Lung (tissue), 12 donors: Measurements from ENCODE around the gene LATS2. TPM values are rescaled to one million over a fixed set of nuclear protein-coding genes. Genes with fewer than 3 reads are reported as not detected.
A peak's percentile ranks its signal among the peaks of the same experiment; 100 is the strongest.

Experiments
- ATAC-seq: fragments of 200-7000 bp; cut with Tn5 transposase; one replicate; pipeline ENCODE4 v1.9.1; 2020; ENCODE audit warnings: moderate number of reproducible peaks; ENCODE audit not compliant: insufficient read depth, low FRiP score
- DNase-seq, 3 donors: peaks; one replicate each; pipeline ENCODE4 v3.0.0-alpha.2; 2013 to 2017
- H3K27ac ChIP-seq, 2 donors: one replicate each; pipeline ENCODE4 v1.5.1; 2013; ENCODE audit warnings: mild to moderate bottlenecking in 2 of 2, moderate library complexity in 2 of 2, control low read depth in 1 of 2, inconsistent platforms in 1 of 2, low read depth in 1 of 2, low read length in 1 of 2
- H3K27me3 ChIP-seq, 3 donors: one replicate each; pipeline ENCODE4 v1.5.1; 2013; ENCODE audit warnings: low read length in 2 of 3; ENCODE audit not compliant: control insufficient read depth in 3 of 3, insufficient read depth in 3 of 3
- H3K36me3 ChIP-seq, 4 donors: one replicate each; pipeline ENCODE4 v1.5.1; 2013; ENCODE audit warnings: low read length in 4 of 4, mild to moderate bottlenecking in 1 of 4, moderate library complexity in 1 of 4; ENCODE audit not compliant: control insufficient read depth in 4 of 4, insufficient read depth in 4 of 4
- H3K4me1 ChIP-seq, 5 donors: one replicate each; pipeline ENCODE4 v1.5.1; 2013; ENCODE audit warnings: low read length in 5 of 5, mild to moderate bottlenecking in 2 of 5, moderate library complexity in 1 of 5; ENCODE audit not compliant: control insufficient read depth in 5 of 5, insufficient read depth in 5 of 5
- H3K4me3 ChIP-seq: one replicate; pipeline ENCODE4 v1.5.1; 2013; ENCODE audit warnings: mild to moderate bottlenecking, control low read depth, moderate library complexity
- H3K9ac ChIP-seq, 2 donors: one replicate each; pipeline ENCODE4 v1.5.1; 2013; ENCODE audit warnings: low read length in 2 of 2, control low read depth in 1 of 2; ENCODE audit not compliant: insufficient read depth in 1 of 2
- H3K9me3 ChIP-seq, 4 donors: one replicate each; pipeline ENCODE4 v1.5.1; 2013; ENCODE audit warnings: low read length in 3 of 4, mild to moderate bottlenecking in 1 of 4, moderate library complexity in 1 of 4; ENCODE audit not compliant: control insufficient read depth in 4 of 4, insufficient read depth in 3 of 4
- WGBS, 2 donors: extraction: QIAGEN DNeasy Blood & Tissue Kit; methylation state at CpG; one replicate each; pipeline ENCODE4 v1.1.7; 2013; 5-methylcytosine and 5-hydroxymethylcytosine counted together
- polyA plus RNA-seq, 2 donors: library from polyadenylated mRNA; stranded (reverse); fragments of 200-250 nt; gene quantifications; one replicate each; pipeline ENCODE4 v1.2.1, GENCODE V29; 2013
- total RNA-seq, 2 donors: library from RNA; depleted of rRNA in 1 of 2; stranded (reverse); fragments of >200 nt in 1 of 2; gene quantifications; one replicate each; pipeline ENCODE4 v1.2.1, GENCODE V29; 2014 to 2021
- TF ChIP-seq, protein P1 (sequence below): IDR thresholded peaks from 2 replicates; pipeline ENCODE4 v1.5.1; 2012; ENCODE audit warnings: mild to moderate bottlenecking; ENCODE audit errors: control extremely low read depth, extremely low read depth
- donor health status: control.
- donor health status: control.
- donor health status: Bipolar disorder and iron deficiency.
- donor health status: healthy.
- donor health status: DM: yes; HTN: yes; CAD: no.

The LATS2 gene
- total and polyA plus RNA-seq, 4 donors: 7.7 to 37.5 (median 21.3) TPM

DNA sequence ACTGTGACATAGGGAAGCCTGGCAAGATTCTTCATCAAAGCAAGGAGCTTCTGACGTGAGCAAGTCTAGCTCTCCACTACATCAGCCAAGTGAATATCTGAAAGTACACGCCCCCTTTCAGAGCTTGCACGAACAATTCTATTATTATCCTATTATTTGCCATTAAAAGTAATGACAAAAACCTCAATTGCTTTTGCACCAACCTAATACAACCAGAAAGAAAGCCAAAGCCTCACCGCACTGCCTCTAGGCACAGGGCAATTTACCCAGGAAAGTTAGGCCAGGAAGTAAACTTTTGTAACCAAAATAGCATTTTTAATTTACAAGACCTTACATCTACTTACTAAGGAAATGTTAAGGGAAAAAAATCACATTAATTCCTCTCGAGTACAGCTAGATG is 41.2 kb downstream of the LATS2 start:
- no peak overlapping the region for H3K4me3 ChIP-seq

DNA sequence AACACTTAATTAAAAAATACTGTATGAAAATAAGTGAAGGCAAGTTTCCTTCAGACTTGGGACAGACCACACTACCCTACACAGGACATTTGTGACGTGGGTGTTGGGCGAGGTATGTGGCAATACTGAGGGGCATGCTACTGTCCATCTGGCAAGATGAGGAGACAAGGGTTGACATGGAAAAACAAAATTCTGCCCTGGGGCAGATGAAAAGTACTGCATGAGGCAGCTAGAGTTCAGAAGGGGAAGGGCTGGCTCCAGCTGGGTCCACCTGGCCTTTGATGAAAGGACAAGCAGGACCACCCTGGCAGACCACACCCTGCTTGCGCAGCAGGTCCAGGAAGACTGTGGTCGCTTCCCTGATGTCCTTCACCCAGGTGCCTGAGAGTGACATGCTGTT is 43.2 kb downstream of the LATS2 start:
- DNase-seq (no peak), ATAC-seq (no peak)
- peak overlapping the region in 1 of 2 donors; percentile 73 for H3K27ac ChIP-seq
- no peaks in the 10 kb centered on the region for H3K27me3 ChIP-seq
- TF ChIP-seq, protein P1, sequence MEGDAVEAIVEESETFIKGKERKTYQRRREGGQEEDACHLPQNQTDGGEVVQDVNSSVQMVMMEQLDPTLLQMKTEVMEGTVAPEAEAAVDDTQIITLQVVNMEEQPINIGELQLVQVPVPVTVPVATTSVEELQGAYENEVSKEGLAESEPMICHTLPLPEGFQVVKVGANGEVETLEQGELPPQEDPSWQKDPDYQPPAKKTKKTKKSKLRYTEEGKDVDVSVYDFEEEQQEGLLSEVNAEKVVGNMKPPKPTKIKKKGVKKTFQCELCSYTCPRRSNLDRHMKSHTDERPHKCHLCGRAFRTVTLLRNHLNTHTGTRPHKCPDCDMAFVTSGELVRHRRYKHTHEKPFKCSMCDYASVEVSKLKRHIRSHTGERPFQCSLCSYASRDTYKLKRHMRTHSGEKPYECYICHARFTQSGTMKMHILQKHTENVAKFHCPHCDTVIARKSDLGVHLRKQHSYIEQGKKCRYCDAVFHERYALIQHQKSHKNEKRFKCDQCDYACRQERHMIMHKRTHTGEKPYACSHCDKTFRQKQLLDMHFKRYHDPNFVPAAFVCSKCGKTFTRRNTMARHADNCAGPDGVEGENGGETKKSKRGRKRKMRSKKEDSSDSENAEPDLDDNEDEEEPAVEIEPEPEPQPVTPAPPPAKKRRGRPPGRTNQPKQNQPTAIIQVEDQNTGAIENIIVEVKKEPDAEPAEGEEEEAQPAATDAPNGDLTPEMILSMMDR: no peak
- WGBS, 2 donors: 56 to 80% methylated on average over 4 of the region's 4 CpGs
- no peaks in the 10 kb centered on the region for H3K9me3 ChIP-seq
- H3K4me3 ChIP-seq: no peak overlapping the region
- no peak overlapping the region for H3K9ac ChIP-seq
- H3K4me1 ChIP-seq: peaks cover 18 to 55% (median 22%) of the 10 kb centered on the region in 5 donors
- H3K36me3 ChIP-seq: peaks cover 0 to 8% (median 0%) of the 10 kb centered on the region in 4 donors

More for the DNA sequence above, 41.2 kb downstream of the LATS2 start:
- DNase-seq (no peak), ATAC-seq (no peak)
- H3K27me3 ChIP-seq: no peaks in the 10 kb centered on the region
- no peak overlapping the region for H3K27ac ChIP-seq
- H3K4me1 ChIP-seq: peaks cover 10 to 40% (median 13%) of the 10 kb centered on the region in 5 donors
- no peak overlapping the region for H3K9ac ChIP-seq
- TF ChIP-seq, protein P1: no peak
- H3K9me3 ChIP-seq: no peaks in the 10 kb centered on the region
- WGBS, 2 donors: 69 to 79% methylated on average over 5 of the region's 5 CpGs
- peaks cover 0 to 9% (median 0%) of the 10 kb centered on the region in 4 donors for H3K36me3 ChIP-seq

DNA sequence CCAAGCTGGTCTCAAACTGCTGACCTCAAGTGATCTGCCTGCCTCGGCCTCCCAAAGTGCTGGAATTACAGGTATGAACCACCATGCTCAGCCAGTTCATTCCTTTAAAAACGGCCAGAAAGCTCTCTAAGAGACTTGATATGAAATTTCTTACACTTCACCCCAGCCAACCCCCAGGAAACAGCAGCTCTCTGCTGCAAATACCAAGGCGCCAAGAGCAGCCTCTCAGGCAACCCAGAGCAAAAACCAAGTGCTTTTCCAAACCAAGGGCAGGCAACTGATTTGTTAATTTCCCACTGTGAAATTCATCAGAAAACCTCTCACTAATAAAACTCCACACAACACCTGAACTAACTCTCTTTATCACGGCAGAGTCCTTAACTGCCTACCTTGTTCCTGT is 44.9 kb downstream of the LATS2 start:
- no peak for ATAC-seq
- peak overlapping the region; percentile 40 to 67 for H3K27ac ChIP-seq
- DNase-seq: peak in 2 of 3 donors; percentile 25 to 39
- H3K9ac ChIP-seq: no peak overlapping the region
- H3K4me3 ChIP-seq: no peak overlapping the region
- no peaks in the 10 kb centered on the region for H3K9me3 ChIP-seq
- 62 to 72% methylated on average over 4 of the region's 4 CpGs for WGBS, 2 donors
- TF ChIP-seq, protein P1: no peak
- peaks cover 0 to 8% (median 0%) of the 10 kb centered on the region in 4 donors for H3K36me3 ChIP-seq
- H3K4me1 ChIP-seq: peaks cover 6 to 61% (median 18%) of the 10 kb centered on the region in 5 donors
- no peaks in the 10 kb centered on the region for H3K27me3 ChIP-seq

DNA sequence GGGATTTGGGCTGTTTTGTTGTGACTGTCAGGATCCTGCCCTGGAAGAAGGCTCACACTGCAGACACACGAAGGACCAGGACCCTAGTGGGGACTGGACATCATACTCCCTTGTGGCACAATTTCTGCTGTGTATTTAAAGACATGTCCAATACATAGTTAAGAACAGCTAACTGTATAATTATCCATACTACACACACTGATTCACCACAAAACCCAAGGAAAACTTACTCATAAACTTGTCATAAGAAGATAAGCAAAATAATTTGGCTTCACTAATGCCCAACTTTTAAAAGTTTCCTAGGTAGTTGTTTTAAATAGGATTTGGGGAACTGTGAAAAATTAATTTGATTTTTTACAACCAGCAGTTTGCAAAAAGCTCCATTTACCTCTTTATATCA is 46.1 kb downstream of the LATS2 start:
- Histone ChIP-seq H3K4me3 (no peak overlapping the region), H3K27me3 (no peaks in the 10 kb centered on the region), H3K9ac (no peak overlapping the region), H3K36me3 (peaks cover 0 to 5% (median 0%) of the 10 kb centered on the region in 4 donors), H3K4me1 (peaks cover 4 to 60% (median 17%) of the 10 kb centered on the region in 5 donors), H3K9me3 (no peaks in the 10 kb centered on the region), H3K27ac (peak overlapping the region in 1 of 2 donors; percentile 72)
- ATAC-seq (no peak), DNase-seq (no peak)
- TF ChIP-seq, protein P1: no peak
- WGBS, 2 donors: 85 to 94% methylated on average over 1 of the region's 1 CpG
